ENCODE measurements around the gene PCMTD2.
"Not testable (repeated sequence)": the region's sequence is repeated elsewhere in the genome, so short reads cannot be mapped to it uniquely, and the experiment has no call there.

Gene PCMTD2

GRCh38 chr20:64256282-64256935 is 861 bp downstream of the PCMTD2 start:
- no peak for DNase-seq (ENCODE audit: low read depth)

- DNase-seq (ENCODE audit: low read depth): no peak
These were observed 1.7 kb downstream of the PCMTD2 start for GRCh38 chr20:64257107-64257757.

GRCh38 chr20:64258071-64258823 is 2.7 kb downstream of the PCMTD2 start:
- no peak for DNase-seq (ENCODE audit: low read depth)

- DNase-seq (ENCODE audit: low read depth): no peak
These were observed 4.7 kb downstream of the PCMTD2 start for GRCh38 chr20:64260239-64260638.

GRCh38 chr20:64261138-64261537 is 5.6 kb downstream of the PCMTD2 start:
- peak; percentile 54 for DNase-seq (ENCODE audit: low read depth)

GRCh38 chr20:64264091-64264490 is 8.5 kb downstream of the PCMTD2 start:
- no peak for DNase-seq (ENCODE audit: low read depth)

GRCh38 chr20:64265201-64265600 is 9.7 kb downstream of the PCMTD2 start:
- no peak for DNase-seq (ENCODE audit: low read depth)

GRCh38 chr20:64266988-64267387 is 11.4 kb downstream of the PCMTD2 start:
- no peak for DNase-seq (ENCODE audit: low read depth)

GRCh38 chr20:64268174-64268573 is 12.6 kb downstream of the PCMTD2 start:
- DNase-seq (ENCODE audit: low read depth): no peak

- no peak for DNase-seq (ENCODE audit: low read depth)
These were observed 14.3 kb downstream of the PCMTD2 start for GRCh38 chr20:64269604-64270411.

- no peak for DNase-seq (ENCODE audit: low read depth)
These were observed 16.1 kb downstream of the PCMTD2 start for GRCh38 chr20:64271636-64272035.

- no peak for DNase-seq (ENCODE audit: low read depth)
These were observed 17.6 kb downstream of the PCMTD2 start for GRCh38 chr20:64273109-64273508.

- DNase-seq (ENCODE audit: low read depth): no peak
These were observed 21.3 kb downstream of the PCMTD2 start for GRCh38 chr20:64276817-64277216.

- DNase-seq (ENCODE audit: low read depth): no peak
These were observed 22.2 kb downstream of the PCMTD2 start for GRCh38 chr20:64277571-64278316.

GRCh38 chr20:64278317-64278681 is 22.8 kb downstream of the PCMTD2 start:
- DNase-seq (ENCODE audit: low read depth): no peak

- no peak for DNase-seq (ENCODE audit: low read depth)
These were observed 24.4 kb downstream of the PCMTD2 start for GRCh38 chr20:64279826-64280459.

- no peak for DNase-seq (ENCODE audit: low read depth)
These were observed 24.9 kb downstream of the PCMTD2 start for GRCh38 chr20:64280460-64280843.

- no peak for DNase-seq (ENCODE audit: low read depth)
These were observed 28.1 kb downstream of the PCMTD2 start for GRCh38 chr20:64283646-64284045.

GRCh38 chr20:64285579-64286446 is 30.3 kb downstream of the PCMTD2 start:
- not testable (repeated sequence) for DNase-seq (ENCODE audit: low read depth)
